Activated CD4-positive, alpha-beta T cell treated with anti-CD3 and anti-CD28 coated beads for 48 hours (primary cell): ENCODE measurements around the gene KCNMA1.
"Not testable (repeated sequence)": the region's sequence is repeated elsewhere in the genome, so short reads cannot be mapped to it uniquely, and the experiment has no call there.

ENCODE experiments used
- DNase-seq: peaks from one replicate; pipeline ENCODE4 v3.0.0-alpha.2; 2020

The KCNMA1 gene

GRCh38 chr10:77409697-77410471 is 227.7 kb downstream of the KCNMA1 start:
- no peak for DNase-seq

GRCh38 chr10:77408259-77408658 is 229.3 kb downstream of the KCNMA1 start:
- DNase-seq: no peak

- no peak for DNase-seq
These were observed 230.7 kb downstream of the KCNMA1 start for GRCh38 chr10:77406764-77407430.

- peak; percentile 31 for DNase-seq
These were observed 231.8 kb downstream of the KCNMA1 start for GRCh38 chr10:77405771-77406241.

GRCh38 chr10:77404810-77405209 is 232.8 kb downstream of the KCNMA1 start:
- no peak for DNase-seq

- DNase-seq: no peak
These were observed 233.8 kb downstream of the KCNMA1 start for GRCh38 chr10:77403761-77404160.

- DNase-seq: no peak
These were observed 235.9 kb downstream of the KCNMA1 start for GRCh38 chr10:77401683-77402082.

GRCh38 chr10:77400033-77400432 is 237.6 kb downstream of the KCNMA1 start:
- DNase-seq: no peak

- no peak for DNase-seq
These were observed 238.4 kb downstream of the KCNMA1 start for GRCh38 chr10:77398986-77399755.

GRCh38 chr10:77398558-77398957 is 239.1 kb downstream of the KCNMA1 start:
- DNase-seq: no peak

- no peak for DNase-seq
These were observed 240.5 kb downstream of the KCNMA1 start for GRCh38 chr10:77397103-77397502.

GRCh38 chr10:77396290-77396689 is 241.3 kb downstream of the KCNMA1 start:
- DNase-seq: no peak

- DNase-seq: no peak
These were observed 243.6 kb downstream of the KCNMA1 start for GRCh38 chr10:77393821-77394501.

GRCh38 chr10:77393411-77393810 is 244.2 kb downstream of the KCNMA1 start:
- no peak for DNase-seq

- no peak for DNase-seq
These were observed 244.8 kb downstream of the KCNMA1 start for GRCh38 chr10:77392851-77393250.

GRCh38 chr10:77392236-77392721 is 245.3 kb downstream of the KCNMA1 start:
- no peak for DNase-seq

GRCh38 chr10:77391605-77392235 is 245.9 kb downstream of the KCNMA1 start:
- DNase-seq: peak; percentile 45

GRCh38 chr10:77390481-77390891 is 247.1 kb downstream of the KCNMA1 start:
- no peak for DNase-seq

- no peak for DNase-seq
These were observed 249.0 kb downstream of the KCNMA1 start for GRCh38 chr10:77388571-77389100.

GRCh38 chr10:77387701-77388100 is 249.9 kb downstream of the KCNMA1 start:
- DNase-seq: not testable (repeated sequence)

- DNase-seq: no peak
These were observed 250.4 kb downstream of the KCNMA1 start for GRCh38 chr10:77387247-77387646.

GRCh38 chr10:77386838-77387237 is 250.8 kb downstream of the KCNMA1 start:
- no peak for DNase-seq
